Liver (tissue), 9 donors: ENCODE measurements around the gene INSIG2. TPM values are rescaled to one million over a fixed set of nuclear protein-coding genes. Genes with fewer than 3 reads are reported as not detected.

Source experiments
- DNase-seq: peaks from one replicate; pipeline ENCODE4 v3.0.0-alpha.2; 2017; ENCODE audit warnings: low spot score
- H3K27ac ChIP-seq, 2 donors: one replicate each; pipeline ENCODE4 v1.7.0; 2013; ENCODE audit warnings: inconsistent platforms in 2 of 2, low read length in 2 of 2, control low read depth in 1 of 2, low read depth in 1 of 2, mild to moderate bottlenecking in 1 of 2
- H3K27me3 ChIP-seq, 4 donors: one replicate each; pipeline versions ENCODE4 v1.6.1 to v1.7.0; 2013; ENCODE audit warnings: low read length in 3 of 4, inconsistent platforms in 1 of 4, mild to moderate bottlenecking in 1 of 4, moderate library complexity in 1 of 4; ENCODE audit not compliant: control insufficient read depth in 4 of 4, insufficient read depth in 4 of 4
- H3K36me3 ChIP-seq, 4 donors: one replicate each; pipeline versions ENCODE4 v1.6.1 to v1.7.0; 2013; ENCODE audit warnings: low read length in 3 of 4, mild to moderate bottlenecking in 3 of 4, low read depth in 1 of 4, moderate library complexity in 1 of 4; ENCODE audit not compliant: control insufficient read depth in 4 of 4, insufficient read depth in 3 of 4
- H3K4me1 ChIP-seq, 4 donors: one replicate each; pipeline versions ENCODE4 v1.6.1 to v1.7.0; 2013; ENCODE audit warnings: low read length in 3 of 4, mild to moderate bottlenecking in 3 of 4, moderate library complexity in 1 of 4; ENCODE audit not compliant: control insufficient read depth in 4 of 4, insufficient read depth in 4 of 4
- H3K4me3 ChIP-seq, 3 donors: one replicate each; pipeline versions ENCODE4 v1.6.1 to v1.7.0; 2013; ENCODE audit warnings: low read length in 3 of 3, control low read depth in 1 of 3, low read depth in 1 of 3, mild to moderate bottlenecking in 1 of 3
- H3K9ac ChIP-seq, 2 donors: one replicate each; pipeline ENCODE4 v1.7.0; 2013; ENCODE audit warnings: low read length in 2 of 2, mild to moderate bottlenecking in 2 of 2, moderate library complexity in 2 of 2, control low read depth in 1 of 2, low read depth in 1 of 2
- H3K9me3 ChIP-seq, 4 donors: one replicate each; pipeline versions ENCODE4 v1.6.1 to v1.7.0; 2013; ENCODE audit warnings: low read length in 3 of 4; ENCODE audit not compliant: control insufficient read depth in 4 of 4
- FOXA2 ChIP-seq: IDR thresholded peaks from 2 replicates; pipeline ENCODE4 v1.6.1; 2016; ENCODE audit warnings: antibody characterized with exemption
- GABPA ChIP-seq, 2 donors: IDR thresholded peaks in 1 of 2; conservative IDR thresholded peaks in 1 of 2; 2 replicates each; pipeline ENCODE4 v1.6.1; 2016; ENCODE audit warnings: antibody characterized with exemption in 2 of 2, mild to moderate bottlenecking in 1 of 2, moderate library complexity in 1 of 2
- HNF4A ChIP-seq, 2 donors: conservative IDR thresholded peaks; 2 replicates each; pipeline ENCODE4 v1.6.1; 2016; ENCODE audit warnings: antibody characterized with exemption in 2 of 2, mild to moderate bottlenecking in 2 of 2
- JUND ChIP-seq, 2 donors: IDR thresholded peaks; 2 replicates each; pipeline ENCODE4 v1.6.1; 2016; ENCODE audit warnings: antibody characterized with exemption in 2 of 2
- NR2F2 ChIP-seq: IDR thresholded peaks from 2 replicates; pipeline ENCODE4 v1.6.1; 2016; ENCODE audit warnings: antibody characterized with exemption
- RAD21 ChIP-seq, 2 donors: IDR thresholded peaks; 2 replicates each; pipeline ENCODE4 v1.6.1; 2016; ENCODE audit warnings: antibody characterized with exemption in 2 of 2, mild to moderate bottlenecking in 2 of 2
- RXRA ChIP-seq, 2 donors: IDR thresholded peaks; 2 replicates each; pipeline ENCODE4 v1.6.1; 2017 to 2018; ENCODE audit warnings: antibody characterized with exemption in 2 of 2, mild to moderate bottlenecking in 1 of 2
- SP1 ChIP-seq: IDR thresholded peaks from 2 replicates; pipeline ENCODE4 v1.6.1; 2018; ENCODE audit warnings: antibody characterized with exemption, mild to moderate bottlenecking
- TAF1 ChIP-seq: conservative IDR thresholded peaks from 2 replicates; pipeline ENCODE4 v1.6.1; 2016; ENCODE audit warnings: antibody characterized with exemption, mild to moderate bottlenecking
- YY1 ChIP-seq: IDR thresholded peaks from 2 replicates; pipeline ENCODE4 v1.6.1; 2016; ENCODE audit warnings: antibody characterized with exemption, mild to moderate bottlenecking
- WGBS: extraction: QIAGEN DNeasy Blood & Tissue Kit; methylation state at CpG from one replicate; pipeline ENCODE4 v1.1.7; 2013; 5-methylcytosine and 5-hydroxymethylcytosine counted together
- polyA plus RNA-seq, 2 donors: library from polyadenylated mRNA; stranded (reverse) in 1 of 2; unstranded in 1 of 2; fragments of 200-250 nt in 1 of 2; fragments of >200 nt in 1 of 2; fragmentation: Nextera tagmentation in 1 of 2; extraction: Ambion mirVana in 1 of 2; gene quantifications; one replicate each; pipeline versions ENCODE4 v1.2.1 to v1.2.3, GENCODE V29; 2013 to 2015
- total RNA-seq, 2 donors: library from RNA; depleted of rRNA; stranded (reverse); fragments of >200 nt; gene quantifications; one replicate each; pipeline ENCODE4 v1.2.3, GENCODE V29; 2014
- TF ChIP-seq, protein P1 (sequence below): IDR thresholded peaks from 2 replicates; pipeline ENCODE4 v1.6.1; 2016; ENCODE audit warnings: antibody characterized with exemption, mild to moderate bottlenecking
- TF ChIP-seq, protein P2 (sequence below): fragments of 150-350 bp; IDR thresholded peaks from 2 replicates; pipeline ENCODE4 v1.5.1; 2017; ENCODE audit warnings: improper control_type of control experiment, low read depth, low read length; ENCODE audit not compliant: missing input control
- TF ChIP-seq, protein P3 (sequence below): IDR thresholded peaks from 2 replicates; pipeline ENCODE4 v1.6.1; 2016; ENCODE audit warnings: antibody characterized with exemption
- TF ChIP-seq, protein P4 (sequence below): IDR thresholded peaks from 2 replicates; pipeline ENCODE4 v1.6.1; 2016; ENCODE audit warnings: antibody characterized with exemption
- TF ChIP-seq, protein P5 (sequence below): IDR thresholded peaks from 2 replicates; pipeline ENCODE4 v1.6.1; 2016; ENCODE audit warnings: antibody characterized with exemption
- donor health status: healthy.
- donor health status: healthy.
- donor health status: healthy.
- donor health status: healthy.
- donor health status: healthy.

INSIG2 gene
- total and polyA plus RNA-seq, 4 donors, result 11.3 to 18.5 (median 15.6) TPM

DNA sequence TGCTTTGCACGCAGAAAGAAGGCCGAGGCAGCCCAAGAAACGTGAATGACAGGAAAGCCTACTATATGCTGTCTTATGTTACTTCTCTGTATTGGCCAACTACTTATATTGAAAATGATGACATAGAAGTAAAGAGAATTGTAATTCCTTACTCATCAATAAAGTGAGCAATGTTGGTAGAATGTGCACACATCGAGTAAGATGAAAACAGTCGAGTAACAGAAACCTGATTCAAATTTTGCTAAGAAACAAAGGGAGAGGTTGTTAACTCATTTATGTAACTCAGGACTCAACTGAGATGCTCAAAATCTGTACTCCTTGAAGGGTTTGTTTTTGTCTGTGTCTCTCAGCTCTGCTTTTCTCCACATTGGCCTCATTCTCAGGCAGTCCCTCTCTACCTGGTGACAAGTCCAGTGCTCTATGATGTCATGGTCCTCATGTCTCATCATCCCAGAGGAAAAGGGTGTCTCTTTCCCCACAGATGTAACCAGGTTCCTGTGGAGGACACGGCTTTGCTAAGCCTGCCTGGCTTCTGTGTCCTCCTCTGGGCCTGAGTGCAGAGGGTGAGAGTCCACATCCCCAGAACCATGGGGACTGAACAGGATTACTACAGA is 44.1 kb upstream of the INSIG2 start:
- H3K36me3 ChIP-seq, result no peaks in the 10 kb centered on the region
- no peaks in the 10 kb centered on the region for H3K9me3 ChIP-seq
- DNase-seq, result no peak
- no peak overlapping the region for H3K4me3 ChIP-seq
- no peaks in the 10 kb centered on the region for H3K27me3 ChIP-seq
- H3K9ac ChIP-seq, result no peak overlapping the region
- peaks cover 0 to 8% (median 0%) of the 10 kb centered on the region in 4 donors for H3K4me1 ChIP-seq
- TF ChIP-seq JUND (IDR thresholded peaks at IDR 0.05) (no peak), FOXA2 (no peak), RAD21 (IDR thresholded peaks at IDR 0.05) (no peak)
- no peak overlapping the region for H3K27ac ChIP-seq
- WGBS, result 82% methylated on average over 6 of the region's 6 CpGs

DNA sequence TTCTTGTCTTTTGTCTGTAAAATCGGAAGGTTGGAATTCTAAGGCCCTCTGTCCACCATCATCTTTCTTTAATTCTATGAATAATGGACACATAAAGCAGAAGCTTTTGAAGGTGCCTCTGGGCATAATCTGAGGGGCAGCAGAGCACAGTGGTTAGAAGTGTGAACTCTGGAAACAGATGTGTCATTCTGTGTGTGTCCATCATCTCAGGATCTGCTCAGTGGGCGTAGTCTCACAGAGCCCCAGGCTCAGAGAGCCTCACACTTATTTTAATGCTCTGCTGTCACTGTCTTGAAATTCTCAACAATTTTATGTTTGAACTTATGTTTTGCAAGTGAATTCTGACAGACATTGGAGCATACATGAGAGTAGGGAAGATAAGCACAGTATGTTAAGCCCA is 43.4 kb upstream of the INSIG2 start:
- peaks cover 0 to 8% (median 0%) of the 10 kb centered on the region in 4 donors for H3K4me1 ChIP-seq
- no peaks in the 10 kb centered on the region for H3K9me3 ChIP-seq
- no peak for DNase-seq
- no peak overlapping the region for H3K4me3 ChIP-seq
- H3K9ac ChIP-seq, result no peak overlapping the region
- no peak overlapping the region for H3K27ac ChIP-seq
- TF ChIP-seq, protein P1, sequence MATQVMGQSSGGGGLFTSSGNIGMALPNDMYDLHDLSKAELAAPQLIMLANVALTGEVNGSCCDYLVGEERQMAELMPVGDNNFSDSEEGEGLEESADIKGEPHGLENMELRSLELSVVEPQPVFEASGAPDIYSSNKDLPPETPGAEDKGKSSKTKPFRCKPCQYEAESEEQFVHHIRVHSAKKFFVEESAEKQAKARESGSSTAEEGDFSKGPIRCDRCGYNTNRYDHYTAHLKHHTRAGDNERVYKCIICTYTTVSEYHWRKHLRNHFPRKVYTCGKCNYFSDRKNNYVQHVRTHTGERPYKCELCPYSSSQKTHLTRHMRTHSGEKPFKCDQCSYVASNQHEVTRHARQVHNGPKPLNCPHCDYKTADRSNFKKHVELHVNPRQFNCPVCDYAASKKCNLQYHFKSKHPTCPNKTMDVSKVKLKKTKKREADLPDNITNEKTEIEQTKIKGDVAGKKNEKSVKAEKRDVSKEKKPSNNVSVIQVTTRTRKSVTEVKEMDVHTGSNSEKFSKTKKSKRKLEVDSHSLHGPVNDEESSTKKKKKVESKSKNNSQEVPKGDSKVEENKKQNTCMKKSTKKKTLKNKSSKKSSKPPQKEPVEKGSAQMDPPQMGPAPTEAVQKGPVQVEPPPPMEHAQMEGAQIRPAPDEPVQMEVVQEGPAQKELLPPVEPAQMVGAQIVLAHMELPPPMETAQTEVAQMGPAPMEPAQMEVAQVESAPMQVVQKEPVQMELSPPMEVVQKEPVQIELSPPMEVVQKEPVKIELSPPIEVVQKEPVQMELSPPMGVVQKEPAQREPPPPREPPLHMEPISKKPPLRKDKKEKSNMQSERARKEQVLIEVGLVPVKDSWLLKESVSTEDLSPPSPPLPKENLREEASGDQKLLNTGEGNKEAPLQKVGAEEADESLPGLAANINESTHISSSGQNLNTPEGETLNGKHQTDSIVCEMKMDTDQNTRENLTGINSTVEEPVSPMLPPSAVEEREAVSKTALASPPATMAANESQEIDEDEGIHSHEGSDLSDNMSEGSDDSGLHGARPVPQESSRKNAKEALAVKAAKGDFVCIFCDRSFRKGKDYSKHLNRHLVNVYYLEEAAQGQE, result no peak
- TF ChIP-seq HNF4A (conservative IDR thresholded peaks at IDR 0.05), result no peak
- no peak for TF ChIP-seq RAD21 (IDR thresholded peaks at IDR 0.05)
- TF ChIP-seq JUND (IDR thresholded peaks at IDR 0.05), result no peak
- no peak for TF ChIP-seq RXRA (IDR thresholded peaks at IDR 0.05)
- TF ChIP-seq NR2F2, result no peak
- H3K36me3 ChIP-seq, result no peaks in the 10 kb centered on the region
- H3K27me3 ChIP-seq, result no peaks in the 10 kb centered on the region
- WGBS, result 92% methylated on average over 2 of the region's 2 CpGs

DNA sequence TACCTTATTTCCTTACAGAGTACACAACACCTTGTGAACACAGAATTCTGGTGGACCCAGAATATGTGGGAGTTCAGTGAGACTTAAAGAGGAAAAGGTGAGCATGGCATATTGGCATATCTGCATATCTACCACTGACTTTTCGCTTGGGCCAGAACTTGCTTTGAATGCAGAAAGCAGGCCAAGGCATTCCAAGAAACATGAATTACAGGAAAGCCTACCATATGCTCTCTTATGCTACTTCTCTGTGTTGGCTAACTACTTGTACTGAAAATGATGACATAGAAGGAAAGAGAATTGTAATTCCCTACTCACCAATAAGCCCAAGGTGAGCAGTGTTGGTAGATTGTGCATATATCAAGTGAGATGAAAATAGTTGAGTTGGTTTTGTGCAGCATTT is 43.0 kb upstream of the INSIG2 start:
- no peak overlapping the region for H3K4me3 ChIP-seq

More for the DNA sequence above, 43.0 kb upstream of the INSIG2 start:
- H3K9ac ChIP-seq, result no peak overlapping the region
- no peaks in the 10 kb centered on the region for H3K27me3 ChIP-seq
- H3K9me3 ChIP-seq, result no peaks in the 10 kb centered on the region
- TF ChIP-seq SP1 (no peak), YY1 (no peak), GABPA (IDR thresholded peaks at IDR 0.05 in 1 of 2, conservative IDR thresholded peaks at IDR 0.05 in 1 of 2) (no peak), TAF1 (no peak), JUND (IDR thresholded peaks at IDR 0.05) (no peak), RXRA (IDR thresholded peaks at IDR 0.05) (no peak), HNF4A (conservative IDR thresholded peaks at IDR 0.05) (no peak), NR2F2 (no peak), RAD21 (IDR thresholded peaks at IDR 0.05) (no peak), FOXA2 (no peak)
- TF ChIP-seq, protein P2, sequence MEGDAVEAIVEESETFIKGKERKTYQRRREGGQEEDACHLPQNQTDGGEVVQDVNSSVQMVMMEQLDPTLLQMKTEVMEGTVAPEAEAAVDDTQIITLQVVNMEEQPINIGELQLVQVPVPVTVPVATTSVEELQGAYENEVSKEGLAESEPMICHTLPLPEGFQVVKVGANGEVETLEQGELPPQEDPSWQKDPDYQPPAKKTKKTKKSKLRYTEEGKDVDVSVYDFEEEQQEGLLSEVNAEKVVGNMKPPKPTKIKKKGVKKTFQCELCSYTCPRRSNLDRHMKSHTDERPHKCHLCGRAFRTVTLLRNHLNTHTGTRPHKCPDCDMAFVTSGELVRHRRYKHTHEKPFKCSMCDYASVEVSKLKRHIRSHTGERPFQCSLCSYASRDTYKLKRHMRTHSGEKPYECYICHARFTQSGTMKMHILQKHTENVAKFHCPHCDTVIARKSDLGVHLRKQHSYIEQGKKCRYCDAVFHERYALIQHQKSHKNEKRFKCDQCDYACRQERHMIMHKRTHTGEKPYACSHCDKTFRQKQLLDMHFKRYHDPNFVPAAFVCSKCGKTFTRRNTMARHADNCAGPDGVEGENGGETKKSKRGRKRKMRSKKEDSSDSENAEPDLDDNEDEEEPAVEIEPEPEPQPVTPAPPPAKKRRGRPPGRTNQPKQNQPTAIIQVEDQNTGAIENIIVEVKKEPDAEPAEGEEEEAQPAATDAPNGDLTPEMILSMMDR, result no peak
- TF ChIP-seq, protein P3, sequence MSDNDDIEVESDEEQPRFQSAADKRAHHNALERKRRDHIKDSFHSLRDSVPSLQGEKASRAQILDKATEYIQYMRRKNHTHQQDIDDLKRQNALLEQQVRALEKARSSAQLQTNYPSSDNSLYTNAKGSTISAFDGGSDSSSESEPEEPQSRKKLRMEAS, result no peak
- TF ChIP-seq, protein P1, result no peak
- TF ChIP-seq, protein P4, sequence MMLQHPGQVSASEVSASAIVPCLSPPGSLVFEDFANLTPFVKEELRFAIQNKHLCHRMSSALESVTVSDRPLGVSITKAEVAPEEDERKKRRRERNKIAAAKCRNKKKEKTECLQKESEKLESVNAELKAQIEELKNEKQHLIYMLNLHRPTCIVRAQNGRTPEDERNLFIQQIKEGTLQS, result no peak
- TF ChIP-seq, protein P5, sequence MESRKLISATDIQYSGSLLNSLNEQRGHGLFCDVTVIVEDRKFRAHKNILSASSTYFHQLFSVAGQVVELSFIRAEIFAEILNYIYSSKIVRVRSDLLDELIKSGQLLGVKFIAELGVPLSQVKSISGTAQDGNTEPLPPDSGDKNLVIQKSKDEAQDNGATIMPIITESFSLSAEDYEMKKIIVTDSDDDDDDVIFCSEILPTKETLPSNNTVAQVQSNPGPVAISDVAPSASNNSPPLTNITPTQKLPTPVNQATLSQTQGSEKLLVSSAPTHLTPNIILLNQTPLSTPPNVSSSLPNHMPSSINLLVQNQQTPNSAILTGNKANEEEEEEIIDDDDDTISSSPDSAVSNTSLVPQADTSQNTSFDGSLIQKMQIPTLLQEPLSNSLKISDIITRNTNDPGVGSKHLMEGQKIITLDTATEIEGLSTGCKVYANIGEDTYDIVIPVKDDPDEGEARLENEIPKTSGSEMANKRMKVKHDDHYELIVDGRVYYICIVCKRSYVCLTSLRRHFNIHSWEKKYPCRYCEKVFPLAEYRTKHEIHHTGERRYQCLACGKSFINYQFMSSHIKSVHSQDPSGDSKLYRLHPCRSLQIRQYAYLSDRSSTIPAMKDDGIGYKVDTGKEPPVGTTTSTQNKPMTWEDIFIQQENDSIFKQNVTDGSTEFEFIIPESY, result no peak
- 93% methylated on average over 1 of the region's 1 CpG for WGBS
- H3K4me1 ChIP-seq, result peaks cover 0 to 8% (median 0%) of the 10 kb centered on the region in 4 donors
- no peak for DNase-seq
- no peak overlapping the region for H3K27ac ChIP-seq
- no peaks in the 10 kb centered on the region for H3K36me3 ChIP-seq
